GM21381 (cell line): Measurements from ENCODE around the gene MAGEA4.

Source experiments
- ATAC-seq: cut with Tn5 transposase; IDR thresholded peaks from one replicate; pipeline ENCODE4 v1.9.1; 2021; ENCODE audit warnings: mild to moderate bottlenecking, moderate library complexity; ENCODE audit not compliant: unreplicated experiment

Gene MAGEA4

DNA sequence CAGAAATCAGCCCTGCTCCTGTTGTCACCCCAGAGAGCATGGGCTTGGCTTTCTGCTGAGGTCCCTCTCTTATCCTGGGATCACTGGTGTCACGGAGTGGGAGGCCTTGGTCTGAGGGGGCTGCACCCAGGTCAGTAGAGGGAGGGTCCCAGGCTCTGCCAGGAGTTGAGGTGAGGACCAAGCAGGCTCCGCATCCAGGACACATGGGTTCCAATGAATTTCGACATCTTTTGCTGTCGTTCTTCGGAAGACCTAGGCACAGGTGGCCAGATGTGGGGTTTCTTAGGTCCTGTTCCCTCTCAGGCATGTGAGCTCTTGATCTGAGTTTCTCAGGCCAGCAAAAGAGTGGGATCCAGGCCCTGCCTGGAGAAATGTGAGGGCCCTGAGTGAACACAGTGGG, 10.0 kb downstream of the MAGEA4 start:
- ATAC-seq: no peak

DNA sequence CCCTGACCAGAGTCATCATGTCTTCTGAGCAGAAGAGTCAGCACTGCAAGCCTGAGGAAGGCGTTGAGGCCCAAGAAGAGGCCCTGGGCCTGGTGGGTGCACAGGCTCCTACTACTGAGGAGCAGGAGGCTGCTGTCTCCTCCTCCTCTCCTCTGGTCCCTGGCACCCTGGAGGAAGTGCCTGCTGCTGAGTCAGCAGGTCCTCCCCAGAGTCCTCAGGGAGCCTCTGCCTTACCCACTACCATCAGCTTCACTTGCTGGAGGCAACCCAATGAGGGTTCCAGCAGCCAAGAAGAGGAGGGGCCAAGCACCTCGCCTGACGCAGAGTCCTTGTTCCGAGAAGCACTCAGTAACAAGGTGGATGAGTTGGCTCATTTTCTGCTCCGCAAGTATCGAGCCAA, 11.0 kb downstream of the MAGEA4 start:
- ATAC-seq: no peak

DNA sequence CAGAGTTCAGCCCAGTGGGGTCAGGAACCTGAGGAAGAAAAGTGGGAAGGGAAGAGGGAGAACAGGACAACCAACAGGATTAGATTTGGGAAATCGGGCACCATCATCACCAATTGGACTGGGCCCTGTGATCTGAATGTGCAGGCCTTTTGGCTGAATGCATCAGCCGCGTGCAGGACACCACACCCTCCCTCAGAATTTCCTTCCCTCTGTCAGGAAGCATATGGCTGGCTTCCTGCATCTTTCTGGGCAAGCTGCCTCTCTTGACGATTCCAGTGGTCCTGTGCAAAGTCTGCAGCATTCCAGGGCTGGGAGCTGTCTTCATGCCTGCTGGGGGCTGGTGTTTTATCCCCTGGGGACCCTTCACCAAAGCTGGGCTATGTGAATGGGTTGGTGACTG, 16.4 kb downstream of the MAGEA4 start:
- no peak for ATAC-seq

DNA sequence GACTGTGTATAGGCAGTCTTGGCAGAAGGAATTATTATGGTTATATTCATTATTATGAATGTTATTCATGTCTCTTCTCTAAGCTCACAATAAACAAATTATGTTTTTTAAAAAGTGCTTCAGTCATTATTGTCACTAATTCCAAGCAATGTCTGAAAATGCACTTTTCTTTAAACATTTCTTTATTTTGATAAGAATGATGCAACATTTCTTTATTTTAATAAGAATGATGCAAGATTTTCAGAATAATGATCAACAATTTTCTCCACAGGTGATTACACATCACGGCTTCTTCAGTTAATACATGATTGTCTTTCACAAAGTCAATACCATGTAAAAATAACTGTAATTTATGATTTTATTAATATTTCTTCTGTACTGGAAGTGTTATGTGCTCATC, 22.7 kb downstream of the MAGEA4 start:
- no peak for ATAC-seq

DNA sequence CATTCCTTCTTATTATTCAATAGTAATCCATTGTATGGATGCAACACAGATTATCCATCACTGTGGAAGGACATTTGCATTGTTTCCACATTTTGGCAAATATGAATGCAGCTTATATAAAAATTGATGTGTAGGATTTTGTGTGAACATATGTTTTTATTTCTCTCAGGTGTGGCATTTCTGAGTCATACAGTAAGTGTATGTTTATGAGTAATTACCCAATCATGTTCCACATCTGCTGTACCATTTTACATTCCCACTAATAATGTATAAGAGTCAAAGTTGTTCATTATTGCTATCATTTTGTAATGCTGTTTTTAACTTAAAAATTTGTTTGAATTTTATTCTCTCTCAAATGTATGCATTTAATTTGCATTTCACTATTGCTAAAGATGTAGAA, 25.5 kb downstream of the MAGEA4 start:
- ATAC-seq: no peak

DNA sequence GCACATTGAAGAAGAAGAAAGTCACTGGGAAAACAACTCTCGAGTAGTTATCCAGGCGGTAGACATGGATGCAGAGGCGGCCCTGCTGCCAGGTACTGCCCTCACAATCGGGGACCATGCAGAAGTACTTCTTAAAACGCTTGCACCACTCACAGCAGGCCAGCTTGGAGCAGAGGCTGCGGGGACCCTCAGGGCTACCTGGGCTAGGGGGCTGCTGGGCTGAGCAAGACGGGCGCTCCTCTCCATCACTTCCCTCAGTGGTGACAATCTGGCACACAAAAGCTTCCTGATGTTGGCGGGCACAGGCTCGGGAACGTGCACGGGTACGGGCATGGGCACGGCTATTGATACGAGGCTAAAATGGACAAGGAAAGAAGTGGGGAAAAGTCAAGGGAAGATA, 42.0 kb downstream of the MAGEA4 start:
- ATAC-seq: no peak

DNA sequence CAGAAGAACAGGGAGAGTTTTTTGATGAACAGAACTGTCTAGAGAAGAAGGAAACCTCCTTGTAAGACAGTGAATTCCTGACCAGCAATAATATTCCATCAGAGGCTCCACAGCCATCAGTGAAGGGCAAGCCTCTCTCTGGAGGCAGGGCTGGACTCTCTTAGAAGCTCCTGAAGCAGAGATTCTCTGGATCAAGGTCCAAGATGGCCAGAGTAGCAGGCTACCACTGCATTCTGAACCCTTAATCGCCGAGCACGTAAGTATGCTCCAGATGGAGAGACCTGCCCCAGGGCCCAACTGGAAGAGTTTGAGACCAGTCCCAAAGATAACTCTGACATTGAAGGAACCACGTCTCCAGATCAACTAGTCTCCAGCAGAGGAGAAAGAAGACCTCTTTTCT, 45.4 kb downstream of the MAGEA4 start:
- no peak for ATAC-seq

DNA sequence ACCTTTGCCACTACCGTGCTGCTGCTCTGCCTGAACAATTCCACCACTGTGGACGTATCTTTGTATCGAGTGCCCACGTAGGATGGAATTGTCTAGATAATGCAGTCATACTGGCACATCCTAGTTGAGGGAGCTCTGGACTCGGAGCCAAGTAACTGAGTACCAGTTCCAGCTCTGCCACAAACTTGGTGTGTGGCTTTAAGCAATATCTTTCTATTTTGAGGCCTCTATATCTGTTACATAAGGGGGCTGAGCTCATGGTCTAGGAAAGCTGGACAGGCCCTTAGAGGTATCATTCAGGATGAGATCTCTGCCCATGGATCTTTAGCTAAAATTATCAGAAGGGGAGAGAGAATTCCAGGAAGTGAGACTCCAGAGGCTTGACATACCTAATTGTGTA, 49.3 kb downstream of the MAGEA4 start:
- no peak for ATAC-seq

DNA sequence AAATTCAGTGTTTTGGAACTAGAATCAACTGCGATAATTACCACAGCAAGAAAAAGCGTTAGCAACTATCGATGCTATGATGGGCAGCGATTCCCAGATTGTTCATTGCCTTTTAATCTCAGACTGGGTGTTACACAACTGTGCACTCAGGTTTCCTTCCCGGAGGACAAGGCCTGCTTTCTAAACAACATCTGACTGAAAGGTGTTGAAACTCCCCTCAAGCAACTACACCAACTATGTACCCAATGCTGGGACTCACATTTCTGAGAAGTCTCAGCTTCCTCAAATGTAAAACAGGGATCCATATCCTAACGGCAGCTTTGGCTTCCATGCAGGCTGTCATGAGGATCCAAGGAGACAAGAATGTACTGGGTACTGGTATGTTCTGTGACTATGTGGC, 53.5 kb downstream of the MAGEA4 start:
- ATAC-seq: no peak

DNA sequence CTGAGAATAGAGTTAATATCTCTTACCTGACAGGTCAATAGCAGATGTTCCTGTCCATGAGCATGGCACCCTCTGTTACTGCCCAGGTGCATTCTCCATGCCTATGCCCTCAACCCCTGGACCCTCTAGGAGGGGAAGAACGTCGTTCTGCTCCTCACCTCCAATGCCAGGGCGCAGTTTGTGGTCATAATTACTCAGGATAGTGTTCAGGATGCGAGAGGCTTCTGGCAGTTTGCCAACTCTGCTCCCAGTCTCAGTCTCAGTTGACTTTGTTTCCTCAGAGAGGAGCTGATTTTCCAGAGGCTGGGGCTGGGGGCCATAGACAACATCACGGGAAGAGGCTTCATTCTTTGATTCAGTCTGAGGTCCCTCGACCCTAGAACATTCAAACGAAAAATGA, 57.3 kb downstream of the MAGEA4 start:
- ATAC-seq: no peak

DNA sequence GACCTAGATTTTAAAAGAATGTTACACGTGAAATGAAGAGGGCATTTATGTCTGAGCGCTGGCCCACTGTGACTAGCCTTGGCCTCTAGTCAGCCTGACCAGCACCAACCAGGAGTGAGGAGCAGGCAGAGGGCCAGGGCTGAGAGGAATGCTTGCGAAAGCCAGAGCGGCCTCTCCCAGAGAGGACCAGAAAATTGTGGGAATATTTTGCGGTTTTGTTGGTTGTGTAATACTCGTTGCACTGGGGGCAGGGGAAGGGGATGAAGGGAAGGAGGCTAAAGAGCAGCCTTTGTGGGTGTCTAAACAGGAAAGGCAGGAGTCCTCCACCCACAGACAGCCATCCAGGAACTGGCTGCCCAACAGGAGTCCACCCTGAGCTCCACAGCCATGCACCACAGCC, 58.0 kb downstream of the MAGEA4 start:
- no peak for ATAC-seq

DNA sequence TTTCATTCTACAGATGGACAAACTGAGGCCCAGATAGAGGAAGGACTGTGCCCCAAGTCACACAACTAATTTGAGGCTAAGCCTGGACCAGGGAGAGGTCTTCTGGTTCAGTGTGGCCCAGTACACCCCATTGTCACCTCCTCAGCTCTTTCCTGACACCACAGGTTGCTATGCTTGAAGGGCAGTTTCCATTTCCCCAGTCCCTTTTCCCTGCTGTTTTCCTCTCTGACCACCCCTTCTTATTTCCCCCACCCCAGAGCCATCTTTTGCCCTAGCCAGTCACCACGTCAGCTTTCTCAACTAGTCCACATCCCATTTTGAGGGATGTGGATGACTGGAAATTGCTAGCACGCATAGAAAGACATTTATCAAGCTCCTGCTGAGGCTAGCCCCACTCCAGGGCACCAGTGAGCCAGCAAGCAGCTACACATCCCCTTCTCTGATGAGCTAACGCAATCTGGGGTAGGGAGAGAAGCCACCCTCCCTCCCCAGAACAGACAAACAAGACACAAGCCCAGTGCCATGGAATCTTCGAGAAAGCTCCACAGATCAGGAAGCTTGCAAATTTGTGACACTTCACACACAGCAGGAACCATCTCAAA, 60.5 kb downstream of the MAGEA4 start:
- no peak for ATAC-seq

DNA sequence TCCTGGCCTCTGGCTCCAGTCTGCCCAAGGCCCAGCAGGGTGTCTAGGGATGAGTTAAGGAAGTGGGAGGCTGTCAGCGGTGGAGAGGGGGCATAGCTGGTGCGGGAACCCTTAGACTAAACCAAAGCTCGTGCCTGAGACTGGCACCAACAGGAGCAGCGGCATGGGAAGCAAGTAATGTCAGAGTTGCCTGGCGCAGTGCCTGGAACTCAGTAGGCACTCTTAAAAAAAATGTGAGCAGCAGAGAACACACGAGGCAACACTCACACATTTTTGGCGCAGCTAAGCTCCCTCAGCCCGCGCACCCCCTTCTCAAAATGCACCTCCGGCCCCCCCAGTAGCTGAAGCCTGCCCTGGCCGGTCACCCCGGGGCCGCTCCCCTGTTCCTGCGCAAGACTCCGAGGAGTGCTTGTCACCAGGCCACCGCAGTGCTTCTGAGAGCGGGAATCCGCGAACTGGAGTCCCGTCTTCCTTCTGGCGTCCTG, 61.2 kb downstream of the MAGEA4 start:
- no peak for ATAC-seq
